ENCODE results near the gene MAPK13.
"Not testable (repeated sequence)": the region's sequence is repeated elsewhere in the genome, so short reads cannot be mapped to it uniquely, and the experiment has no call there.

MAPK13 gene

GRCh38 chr6:36115412-36115811 lies 14.9 kb upstream of the MAPK13 start:
- DNase-seq: no peak

GRCh38 chr6:36116066-36116864 lies 14.0 kb upstream of the MAPK13 start:
- no peak for DNase-seq

GRCh38 chr6:36116943-36117342 lies 13.4 kb upstream of the MAPK13 start:
- no peak for DNase-seq

- DNase-seq: no peak
Observed at GRCh38 chr6:36117658-36118549, 12.4 kb upstream of the MAPK13 start.

GRCh38 chr6:36118550-36119107 lies 11.7 kb upstream of the MAPK13 start:
- DNase-seq: peak; percentile 58

GRCh38 chr6:36119209-36119608 lies 11.1 kb upstream of the MAPK13 start:
- DNase-seq: no peak

GRCh38 chr6:36120018-36120417 lies 10.3 kb upstream of the MAPK13 start:
- DNase-seq: no peak

- peak; percentile 56 for DNase-seq
Observed at GRCh38 chr6:36120539-36120938, 9.8 kb upstream of the MAPK13 start.

- peak; percentile 62 for DNase-seq
Observed at GRCh38 chr6:36120979-36121786, 9.1 kb upstream of the MAPK13 start.

GRCh38 chr6:36121787-36122494 lies 8.4 kb upstream of the MAPK13 start:
- no peak for DNase-seq

- no peak for DNase-seq
Observed at GRCh38 chr6:36122495-36123269, 7.6 kb upstream of the MAPK13 start.

- DNase-seq: peak; percentile 82
Observed at GRCh38 chr6:36123270-36124139, 6.8 kb upstream of the MAPK13 start.

- DNase-seq: not testable (repeated sequence)
Observed at GRCh38 chr6:36124346-36124745, 6.0 kb upstream of the MAPK13 start.

- DNase-seq: no peak
Observed at GRCh38 chr6:36124881-36125280, 5.4 kb upstream of the MAPK13 start.

- no peak for DNase-seq
Observed at GRCh38 chr6:36125575-36125974, 4.7 kb upstream of the MAPK13 start.

- no peak for DNase-seq
Observed at GRCh38 chr6:36126121-36126520, 4.2 kb upstream of the MAPK13 start.

GRCh38 chr6:36126553-36127458 lies 3.5 kb upstream of the MAPK13 start:
- no peak for DNase-seq

- no peak for DNase-seq
Observed at GRCh38 chr6:36127462-36128016, 2.8 kb upstream of the MAPK13 start.

GRCh38 chr6:36128073-36128472 lies 2.2 kb upstream of the MAPK13 start:
- no peak for DNase-seq

Measured in femur (tissue), 1 donor.